ENCODE results near the gene KCNH1. TPM values are rescaled to one million over a fixed set of nuclear protein-coding genes. Genes with fewer than 3 reads are reported as not detected.

The KCNH1 gene
- total and polyA plus RNA-seq, 2 of the 4 experiments (the other 2 are of a cell fraction) = 0.27 to 0.54 TPM

DNA sequence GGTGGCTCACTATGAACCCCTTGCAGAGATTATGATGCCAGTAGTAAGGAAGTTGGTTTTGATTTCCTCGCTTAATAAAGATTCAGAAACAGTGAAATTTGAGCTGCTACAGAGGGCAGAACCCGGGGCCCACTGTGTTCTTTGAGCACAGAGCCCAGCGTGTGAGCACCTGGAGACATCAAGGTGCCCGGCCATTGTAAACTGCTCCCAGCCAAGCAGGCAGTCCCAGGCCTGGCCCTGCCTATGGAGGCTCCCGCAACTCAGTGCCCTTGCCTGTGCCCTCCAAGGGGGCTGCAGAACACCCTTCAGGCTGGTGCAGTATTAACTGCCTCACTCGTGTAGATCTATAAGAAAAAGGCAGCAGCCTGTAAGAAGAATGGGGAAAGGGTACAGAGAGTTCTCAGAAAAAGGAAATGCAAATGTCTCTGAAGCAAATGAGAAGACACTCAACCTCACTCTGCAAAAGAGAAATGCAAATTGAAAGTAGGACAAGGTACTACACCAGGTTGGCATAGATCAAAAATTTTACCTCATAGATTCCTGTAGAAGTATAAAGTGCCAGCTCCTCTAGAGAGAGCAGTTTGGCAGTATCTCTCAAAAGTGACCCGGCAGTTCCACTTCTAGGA is 481.5 kb downstream of the KCNH1 start:
- Histone ChIP-seq H3K23ac (ENCODE audit: low read depth, low read length) (no peak overlapping the region), H3K36me3 (ENCODE audit: control insufficient read depth, insufficient read depth, low read length) (no peaks in the 10 kb centered on the region), H3K4ac (ENCODE audit: low read depth, low read length) (no peak overlapping the region), H4K5ac (ENCODE audit: low read depth, low read length) (no peak overlapping the region), H3K79me1 (ENCODE audit: low read depth in 1 of 2, low read length in 2 of 2) (no peaks in the 10 kb centered on the region), H3K9me3 (ENCODE audit: control insufficient read depth, insufficient read depth, low read length) (no peaks in the 10 kb centered on the region), H4K91ac (ENCODE audit: insufficient read depth, low read depth, low read length) (no peak overlapping the region), H3K18ac (ENCODE audit: low read depth, low read length) (no peak overlapping the region), H3K4me1 (ENCODE audit: control insufficient read depth, insufficient read depth, low read length) (peaks cover 2% of the 10 kb centered on the region; the same call in 1 of the 2 replicates), H3K9ac (ENCODE audit: low read depth, low read length) (no peak overlapping the region), H3K14ac (replicated peaks; ENCODE audit: low read depth, low read length) (no peak overlapping the region), H2AFZ (replicated peaks; ENCODE audit: low read length, poor library complexity) (no peak overlapping the region), H3K4me2 (ENCODE audit: low read depth, low read length) (no peak overlapping the region), H2BK5ac (ENCODE audit: low read depth, low read length, poor library complexity, severe bottlenecking) (no peak overlapping the region), H2BK20ac (ENCODE audit: low read depth, low read length) (no peak overlapping the region), H2AK9ac (replicated peaks; ENCODE audit: low read depth, low read length, poor library complexity) (no peak overlapping the region), H2AK5ac (ENCODE audit: low read depth, low read length) (no peak overlapping the region), H2BK120ac (ENCODE audit: low read depth, low read length) (no peak overlapping the region), H2BK15ac (ENCODE audit: low read depth, low read length) (no peak overlapping the region), H4K8ac (ENCODE audit: low read depth in 2 of 2, low read length in 2 of 2) (no peak overlapping the region), H3K27ac (ENCODE audit: insufficient read depth, low read length) (no peak overlapping the region), H3K4me3 (ENCODE audit: insufficient read depth, low read depth, low read length) (no peak overlapping the region), H3K27me3 (ENCODE audit: control insufficient read depth, insufficient read depth, low read length) (no peaks in the 10 kb centered on the region), H4K20me1 (ENCODE audit: insufficient read depth, low read length) (no peaks in the 10 kb centered on the region), H3K56ac (ENCODE audit: extremely low read depth, insufficient read depth, low read length) (no peak overlapping the region), H3K9me1 (ENCODE audit: insufficient read depth, low read length) (no peaks in the 10 kb centered on the region)
- no TSS peak for BruUV-seq (replicated peaks)
- in situ Hi-C loops (cut with MboI; ENCODE audit: low sequenced_read_pairs) = no loop called here
- no peak for TF ChIP-seq CEBPB (IDR thresholded peaks at IDR 0.05; ENCODE audit: low read depth, low read length)
- CTCF ChIA-PET = interaction anchor here (0.6 to 0.8 kb wide), 2 partner anchors 482 to 799 kb away, joined by 3 to 7 read pairs; no protein-coding TSS in a partner anchor
- dilution Hi-C loops (cut with HindIII; ENCODE audit: low sequenced_read_pairs, unreplicated experiment) = no loop called here
- 58% methylated on average over 2 of the region's 7 CpGs; no CpG with 5 or more reads in 1 of the 2 experiments for WGBS, 2 experiments (ENCODE audit: extremely low coverage in 2 of 2, insufficient read length in 1 of 2)
- intact Hi-C loops (cut with micrococcal nuclease) = no loop called here
- ATAC-seq (ENCODE audit: low read depth) = no peak
- POLR2A ChIA-PET (ENCODE audit: unreplicated experiment) = no interaction called here
- DNase-seq = no peak
